ENCODE measurements around the gene PRRC2B.
"Not testable (repeated sequence)": the region's sequence is repeated elsewhere in the genome, so short reads cannot be mapped to it uniquely, and the experiment has no call there.

Gene PRRC2B

GRCh38 chr9:131393622-131394463, at the start of gene PRRC2B:
Gene PRRC2B (plus strand): TSS chr9:131394086. CDS start chr9:131430145, 36,059 bp downstream.
- peak; percentile 86 for DNase-seq

DNA sequence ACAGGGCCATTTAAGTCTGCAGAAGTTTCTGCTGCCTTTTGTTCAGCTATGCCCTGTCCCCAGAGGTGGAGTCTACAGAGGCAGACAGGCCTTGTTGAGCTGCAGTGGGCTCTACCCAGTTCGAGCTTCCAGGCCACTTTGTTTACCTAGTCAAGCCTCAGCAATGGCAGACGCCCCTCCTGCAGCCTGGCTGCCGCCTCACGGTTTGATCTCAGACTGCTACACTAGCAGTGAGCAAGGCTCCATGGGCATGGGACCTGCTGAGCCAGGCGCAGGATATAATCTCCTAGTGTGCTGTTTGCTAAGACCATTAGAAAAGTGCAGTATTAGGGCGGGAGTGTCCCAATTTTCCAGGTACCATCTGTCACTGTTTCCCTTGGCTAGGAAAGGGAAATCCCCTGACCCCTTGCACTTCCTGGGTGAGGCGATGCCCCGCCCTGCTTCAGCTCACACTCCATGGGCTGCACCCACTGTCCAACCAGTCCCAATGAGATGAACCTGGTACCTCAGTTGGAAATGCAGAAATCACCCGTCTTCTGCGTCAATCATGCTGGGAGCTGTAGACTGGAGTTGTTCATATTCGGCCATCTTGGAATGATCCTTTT, 48.9 kb upstream of the PRRC2B start:
- not testable (repeated sequence) for DNase-seq

- DNase-seq, result no peak
These were observed 47.3 kb upstream of the PRRC2B start for GRCh38 chr9:131346559-131346958.

GRCh38 chr9:131347376-131348020, 46.4 kb upstream of the PRRC2B start:
- no peak for DNase-seq

- DNase-seq, result no peak
These were observed 45.0 kb upstream of the PRRC2B start for GRCh38 chr9:131348631-131349521.

DNA sequence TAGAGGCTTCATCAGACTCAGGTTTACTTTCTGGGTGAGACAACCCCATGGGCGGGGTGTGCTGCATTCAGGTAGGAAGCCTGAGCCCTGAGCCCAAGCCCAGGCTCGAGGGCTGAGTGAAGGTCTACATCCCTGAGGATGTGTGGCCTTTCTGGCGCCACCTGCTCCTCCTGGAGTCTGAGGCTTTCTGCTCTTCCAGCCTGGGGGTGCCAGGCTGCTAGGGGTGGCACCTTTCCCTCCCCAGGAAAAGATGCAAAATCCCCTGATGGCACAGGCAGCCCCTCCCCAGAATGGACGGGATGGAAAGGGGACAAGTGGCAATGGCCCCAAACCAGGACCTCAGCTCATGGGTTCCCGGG, 44.4 kb upstream of the PRRC2B start:
- DNase-seq, result no peak

- DNase-seq, result peak; percentile 88
These were observed 43.9 kb upstream of the PRRC2B start for GRCh38 chr9:131349881-131350563.

- DNase-seq, result not testable (repeated sequence)
These were observed 37.4 kb upstream of the PRRC2B start for GRCh38 chr9:131356479-131356878.

- no peak for DNase-seq
These were observed 35.3 kb upstream of the PRRC2B start for GRCh38 chr9:131358556-131358955.

DNA sequence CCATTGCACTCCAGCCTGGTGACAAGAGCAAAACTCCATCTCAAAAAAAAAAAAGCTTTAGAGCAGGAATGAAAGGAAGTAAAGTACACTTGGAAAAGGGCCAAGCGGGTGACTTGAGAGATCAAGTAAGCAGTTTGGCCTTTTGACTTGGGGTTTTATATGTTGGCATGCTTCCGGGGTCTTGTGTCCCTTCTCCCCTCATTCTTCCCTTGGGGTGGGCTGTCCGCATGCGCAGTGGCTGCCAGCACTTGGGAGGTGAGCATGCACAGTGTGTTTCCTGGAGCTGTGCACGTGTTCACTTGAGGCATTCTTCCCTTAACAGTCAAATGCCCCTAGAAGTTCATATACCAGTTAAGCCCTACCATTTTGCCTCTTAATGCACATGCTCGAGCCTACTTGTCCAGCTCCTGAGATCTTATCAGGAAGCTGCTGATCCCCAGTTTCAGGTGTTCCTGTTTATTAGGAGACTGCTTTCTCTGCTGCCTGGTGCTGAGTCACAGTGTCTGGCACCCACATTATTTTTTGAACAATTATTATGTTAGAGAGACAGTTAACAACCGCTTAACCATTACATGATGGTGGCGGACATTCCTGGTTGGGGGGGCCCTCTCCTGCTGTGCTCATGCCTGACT, 32.6 kb upstream of the PRRC2B start:
- DNase-seq, result peak; percentile 51

DNA sequence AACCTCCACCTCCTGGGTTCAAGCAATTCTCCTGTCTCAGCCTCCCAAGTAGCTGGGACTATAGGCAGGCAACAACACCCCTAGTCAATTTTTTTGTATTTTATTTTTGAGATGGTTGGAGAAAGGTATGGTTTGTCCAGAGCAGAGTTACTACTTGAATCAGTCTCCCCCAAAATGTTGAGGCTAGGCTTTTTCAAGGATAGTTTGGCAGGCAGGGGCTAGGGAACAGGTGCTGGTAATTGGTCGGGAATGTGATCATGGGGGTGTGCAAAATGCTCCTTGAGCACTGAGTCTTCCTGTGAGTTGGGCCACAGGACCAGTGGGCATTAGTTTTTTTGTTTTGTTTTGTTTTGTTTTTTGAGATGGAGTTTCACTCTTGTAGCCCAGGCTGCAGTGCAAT, 28.3 kb upstream of the PRRC2B start:
- DNase-seq, result no peak

GRCh38 chr9:131366761-131367401, 27.0 kb upstream of the PRRC2B start:
- no peak for DNase-seq

- DNase-seq, result no peak
These were observed 26.4 kb upstream of the PRRC2B start for GRCh38 chr9:131367450-131367849.

GRCh38 chr9:131370638-131371037, 23.2 kb upstream of the PRRC2B start:
- DNase-seq, result no peak

DNA sequence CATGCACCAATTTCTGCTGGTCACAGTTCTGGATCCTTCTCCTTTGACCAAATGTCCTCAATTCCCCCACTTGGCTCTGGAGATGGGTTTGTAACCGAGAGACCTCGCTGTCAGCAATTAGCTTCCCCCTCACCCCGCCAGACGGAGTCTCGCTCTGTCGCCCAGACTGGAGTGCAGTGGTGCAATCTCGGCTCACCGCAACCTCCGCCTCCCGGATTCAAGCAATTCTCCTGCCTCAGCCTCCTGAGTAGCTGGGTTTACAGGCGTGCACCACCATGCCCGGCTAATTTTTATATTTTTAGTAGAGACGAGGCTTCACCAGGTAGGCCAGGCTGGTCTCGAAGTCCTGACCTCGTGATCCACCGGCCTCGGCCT, 21.3 kb upstream of the PRRC2B start:
- DNase-seq, result not testable (repeated sequence)

- DNase-seq, result not testable (repeated sequence)
These were observed 19.2 kb upstream of the PRRC2B start for GRCh38 chr9:131374638-131375037.

- no peak for DNase-seq
These were observed 14.8 kb upstream of the PRRC2B start for GRCh38 chr9:131379056-131379455.

DNA sequence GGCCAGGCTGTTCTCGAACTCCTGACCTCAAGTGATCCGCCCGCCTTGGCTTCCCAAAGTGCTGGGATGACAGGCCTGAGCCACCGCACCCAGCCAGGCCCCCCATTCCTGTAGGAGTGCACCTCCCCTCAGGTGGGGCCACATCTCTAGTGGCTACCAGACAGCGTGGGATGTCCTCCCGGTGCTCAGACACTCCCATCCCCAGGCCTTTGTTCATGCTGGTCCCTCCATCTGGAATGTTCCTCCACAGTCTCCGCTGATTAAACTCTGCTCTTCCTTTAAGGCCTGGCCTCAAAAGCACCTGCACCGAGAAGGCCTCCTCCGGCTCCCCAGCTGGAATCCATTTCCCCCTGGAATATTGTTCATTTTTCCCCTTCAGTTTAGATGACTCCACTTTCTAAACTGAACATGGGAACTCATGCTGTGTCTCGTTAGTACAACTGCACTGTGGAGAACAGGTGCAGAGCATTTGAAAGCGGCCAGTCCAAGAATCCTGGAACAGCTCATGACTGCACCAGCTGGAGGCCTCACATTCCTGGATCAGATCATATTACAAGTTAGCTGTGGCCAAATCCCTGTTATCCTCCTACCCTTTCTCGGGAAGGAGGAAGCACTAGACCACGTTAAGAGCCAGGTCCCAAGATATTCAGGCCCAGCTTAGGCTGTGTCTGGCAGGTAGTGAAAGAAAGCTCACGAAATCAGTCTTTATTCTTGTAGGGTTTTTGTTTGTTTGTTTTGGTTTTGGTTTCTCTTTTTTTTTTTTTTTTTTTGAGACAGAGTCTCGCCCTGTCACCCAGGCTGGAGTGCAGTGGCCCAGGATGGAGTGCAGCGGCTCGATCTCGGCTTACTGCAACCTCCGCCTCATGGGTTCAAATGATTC, 10.8 kb upstream of the PRRC2B start:
- no peak for DNase-seq

DNA sequence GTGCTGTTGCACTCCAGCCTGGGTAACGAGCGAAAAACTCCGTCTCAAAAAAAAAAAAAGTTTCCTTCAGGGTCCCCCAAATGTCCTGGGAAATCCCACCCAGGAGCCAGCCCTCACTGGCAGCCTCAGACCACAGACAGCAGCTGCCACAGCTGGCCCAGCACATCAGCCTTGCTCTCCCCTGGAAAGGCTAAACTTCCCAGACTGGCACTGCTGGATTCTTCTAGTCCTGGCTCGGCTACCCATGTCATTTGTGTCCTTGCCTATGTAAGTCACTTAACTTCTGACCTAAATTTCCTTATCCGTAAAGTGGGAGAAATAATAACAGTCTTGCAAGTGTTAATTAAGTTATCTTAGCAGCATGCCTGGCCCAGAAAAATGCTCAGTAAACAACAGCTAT, 8.6 kb upstream of the PRRC2B start:
- no peak for DNase-seq

GRCh38 chr9:131386281-131386680, 7.6 kb upstream of the PRRC2B start:
- DNase-seq, result no peak

Data from activated naive CD4-positive, alpha-beta T cell treated with anti-CD3 and anti-CD28 coated beads, Interleukin-2, amount 50 U/mL, for 16 hours (primary cell).